CD14-positive monocyte (primary cell): ENCODE measurements around the gene ALDH2. TPM values are rescaled to one million over a fixed set of nuclear protein-coding genes. Genes with fewer than 3 reads are reported as not detected.

ENCODE experiments used
- DNase-seq, 3 donors: peaks; one replicate each; pipeline ENCODE4 v3.0.0-alpha.2; 2011 to 2022
- H2AFZ ChIP-seq: 2 replicates; pipeline ENCODE4 v1.6.0; 2012; ENCODE audit warnings: mild to moderate bottlenecking, low read depth, low read length, inconsistent platforms; ENCODE audit not compliant: insufficient read depth, poor library complexity, severe bottlenecking
- H3K27ac ChIP-seq, 2 donors: 1 replicate in 1 of 2; 2 replicates in 1 of 2; pipeline ENCODE4 v1.5.1; 2012 to 2013; ENCODE audit warnings: low read length in 2 of 2, control low read depth in 1 of 2, inconsistent platforms in 1 of 2, low read depth in 1 of 2, mild to moderate bottlenecking in 1 of 2
- H3K27me3 ChIP-seq, 2 donors: one replicate each; pipeline versions ENCODE4 v1.6.0 to v1.6.1; 2011 to 2013; ENCODE audit warnings: low read length in 2 of 2; ENCODE audit not compliant: control insufficient read depth in 2 of 2, insufficient read depth in 2 of 2
- H3K36me3 ChIP-seq, 2 donors: replicated peaks in 1 of 2; 1 replicate in 1 of 2; 2 replicates in 1 of 2; pipeline versions ENCODE4 v1.5.1 to v1.6.1; 2012 to 2013; ENCODE audit warnings: low read length in 2 of 2, control low read depth in 1 of 2, inconsistent platforms in 1 of 2, mild to moderate bottlenecking in 1 of 2; ENCODE audit not compliant: insufficient read depth in 2 of 2, control insufficient read depth in 1 of 2
- H3K4me1 ChIP-seq, 2 donors: 1 replicate in 1 of 2; 2 replicates in 1 of 2; pipeline versions ENCODE4 v1.5.1 to v1.6.1; 2012 to 2013; ENCODE audit warnings: low read length in 2 of 2, control low read depth in 1 of 2, inconsistent platforms in 1 of 2, mild to moderate bottlenecking in 1 of 2, moderate library complexity in 1 of 2; ENCODE audit not compliant: insufficient read depth in 2 of 2, control insufficient read depth in 1 of 2
- H3K4me2 ChIP-seq: replicated peaks from 2 replicates; pipeline ENCODE3; 2012; ENCODE audit warnings: low read length, moderate library complexity, mild to moderate bottlenecking; ENCODE audit not compliant: poor library complexity, severe bottlenecking; ENCODE audit errors: extremely low read depth
- H3K4me3 ChIP-seq, 3 experiments: fragments of 200-600 bp in 1 of 3; sonication (generic) in 1 of 3; replicated peaks in 1 of 3; 1 replicate in 2 of 3; 2 replicates in 1 of 3; pipeline ENCODE4 v1.5.1; 2011 to 2013; ENCODE audit warnings: low read length in 3 of 3, mild to moderate bottlenecking in 3 of 3, control low read depth in 2 of 3, low read depth in 2 of 3, inconsistent platforms in 1 of 3, moderate library complexity in 1 of 3
- H3K79me2 ChIP-seq: 2 replicates; pipeline ENCODE4 v1.6.0; 2012; ENCODE audit warnings: mild to moderate bottlenecking, control low read depth, inconsistent platforms, low read length, moderate library complexity; ENCODE audit not compliant: insufficient read depth
- H3K9ac ChIP-seq: 2 replicates; pipeline ENCODE4 v1.6.0; 2017; ENCODE audit warnings: low read length, mild to moderate bottlenecking; ENCODE audit not compliant: insufficient read depth, poor library complexity, severe bottlenecking
- H3K9me3 ChIP-seq, 2 donors: replicated peaks in 1 of 2; 1 replicate in 1 of 2; 2 replicates in 1 of 2; pipeline versions ENCODE4 v1.5.1 to v1.6.1; 2012 to 2013; ENCODE audit warnings: low read length in 2 of 2, control low read depth in 1 of 2; ENCODE audit not compliant: control insufficient read depth in 1 of 2, insufficient read depth in 1 of 2
- H4K20me1 ChIP-seq: 2 replicates; pipeline ENCODE4 v1.6.0; 2012; ENCODE audit warnings: mild to moderate bottlenecking, low read length, control low read depth, moderate library complexity; ENCODE audit not compliant: insufficient read depth
- H3K27ac Mint-ChIP-seq, 7 donors: one replicate each; pipeline ENCODE4 v1.8.0; 2020; ENCODE audit warnings: mild to moderate bottlenecking in 7 of 7, mixed read lengths in 7 of 7, moderate library complexity in 6 of 7, inconsistent platforms in 2 of 7
- H3K27me3 Mint-ChIP-seq, 3 donors: one replicate each; pipeline ENCODE4 v1.8.0; 2021 to 2022; ENCODE audit warnings: low read depth in 3 of 3, mild to moderate bottlenecking in 3 of 3, mixed read lengths in 3 of 3, moderate library complexity in 3 of 3, inconsistent platforms in 1 of 3
- H3K36me3 Mint-ChIP-seq, 2 donors: one replicate each; pipeline ENCODE4 v1.8.0; 2020; ENCODE audit warnings: mixed read lengths in 2 of 2, inconsistent platforms in 1 of 2, mild to moderate bottlenecking in 1 of 2
- H3K4me1 Mint-ChIP-seq: one replicate; pipeline ENCODE4 v1.8.0; 2020; ENCODE audit warnings: mild to moderate bottlenecking, mixed read lengths
- H3K4me3 Mint-ChIP-seq, 2 donors: one replicate each; pipeline ENCODE4 v1.8.0; 2020; ENCODE audit warnings: mild to moderate bottlenecking in 2 of 2, mixed read lengths in 2 of 2, moderate library complexity in 1 of 2
- H3K9me3 Mint-ChIP-seq, 7 donors: one replicate each; pipeline ENCODE4 v1.8.0; 2020 to 2022; ENCODE audit warnings: mixed read lengths in 7 of 7, mild to moderate bottlenecking in 6 of 7, moderate library complexity in 6 of 7, inconsistent platforms in 2 of 7
- CTCF ChIP-seq: fragments of 200-600 bp; IDR thresholded peaks from one replicate; pipeline ENCODE4 v1.8.0; 2022; ENCODE audit warnings: antibody characterized with exemption, mild to moderate bottlenecking
- WGBS: methylation state at CpG from one replicate; pipeline ENCODE4 v1.1.5; 2013; ENCODE audit warnings: missing lambda C conversion rate; ENCODE audit not compliant: insufficient coverage; 5-methylcytosine and 5-hydroxymethylcytosine counted together
- intact Hi-C, 2 donors: fragments of 100-400 bp; cut with micrococcal nuclease; formaldehyde crosslinking; loops; one replicate each; pipeline versions ENCODE4 v1.15.0 to v1.15.1; 2023
- polyA plus RNA-seq, 3 donors: library from polyadenylated mRNA; depleted of rRNA in 1 of 3; unstranded in 2 of 3; stranded (reverse) in 1 of 3; fragments of 300-500 nt in 2 of 3; fragments of >200 nt in 1 of 3; fragmentation: Illumina TruSeq in 2 of 3; gene quantifications; 1 replicate in 2 of 3; 2 replicates in 1 of 3; pipeline ENCODE4 v1.2.3, GENCODE V29; 2012 to 2021

Gene ALDH2
- polyA plus RNA-seq, 3 donors = 272 to 404 (median 384) TPM

- intact Hi-C loops = loop anchor here in 1 of 2 donors (10.0 kb wide), 1 partner anchor 57 kb away; no protein-coding TSS in a partner anchor
- no peaks in the 10 kb centered on the region for H3K79me2 ChIP-seq
- H3K36me3 ChIP-seq = peaks cover 23 to 39% of the 10 kb centered on the region in 2 donors
- no peak overlapping the region for H3K4me3 ChIP-seq
- no peaks in the 10 kb centered on the region for H3K9me3 ChIP-seq
- H3K4me1 ChIP-seq = peaks cover 16 to 17% of the 10 kb centered on the region in 2 donors
- H2AFZ ChIP-seq = peak overlapping the region; percentile 78
- Mint-ChIP-seq H3K27ac (peak overlapping the region; percentile 66 to 82 (median 76)), H3K36me3 (peaks cover 39 to 48% of the 10 kb centered on the region in 2 donors), H3K27me3 (peaks cover 1 to 5% (median 3%) of the 10 kb centered on the region in 3 donors), H3K4me1 (peaks cover 39% of the 10 kb centered on the region), H3K9me3 (no peaks in the 10 kb centered on the region), H3K4me3 (peak overlapping the region in 1 of 2 donors; percentile 46)
- TF ChIP-seq CTCF = no peak
- no peak overlapping the region for H3K4me2 ChIP-seq
- 24% methylated on average over 10 of the region's 15 CpGs for WGBS
- H3K27ac ChIP-seq = peak overlapping the region; percentile 15 to 49
- peak; percentile 44 to 65 (median 58) for DNase-seq
- no peaks in the 10 kb centered on the region for H4K20me1 ChIP-seq
- H3K27me3 ChIP-seq = no peaks in the 10 kb centered on the region
- H3K9ac ChIP-seq = peak overlapping the region; percentile 52
Observed at GRCh38 chr12:111757361-111758119, 9.2 kb upstream of the ALDH2 start.

- Histone ChIP-seq H3K4me3 (no peak overlapping the region), H4K20me1 (no peaks in the 10 kb centered on the region), H3K9ac (peak overlapping the region; percentile 52), H3K4me2 (no peak overlapping the region), H3K79me2 (no peaks in the 10 kb centered on the region), H3K27ac (peak overlapping the region; percentile 15 to 49), H3K9me3 (no peaks in the 10 kb centered on the region), H3K4me1 (peaks cover 16 to 17% of the 10 kb centered on the region in 2 donors), H2AFZ (peak overlapping the region; percentile 78), H3K36me3 (peaks cover 23 to 39% of the 10 kb centered on the region in 2 donors), H3K27me3 (no peaks in the 10 kb centered on the region)
- H3K4me3 Mint-ChIP-seq = no peak overlapping the region
- H3K9me3 Mint-ChIP-seq = no peaks in the 10 kb centered on the region
- H3K36me3 Mint-ChIP-seq = peaks cover 39 to 46% of the 10 kb centered on the region in 2 donors
- intact Hi-C loops = loop anchor here in 1 of 2 donors (10.0 kb wide), 1 partner anchor 57 kb away; no protein-coding TSS in a partner anchor
- no peak for TF ChIP-seq CTCF
- no peak for DNase-seq
- WGBS = 58% methylated on average over 8 of the region's 9 CpGs
- peak overlapping the region; percentile 66 to 82 (median 76) for H3K27ac Mint-ChIP-seq
- H3K27me3 Mint-ChIP-seq = peaks cover 1 to 5% (median 5%) of the 10 kb centered on the region in 3 donors
- H3K4me1 Mint-ChIP-seq = peaks cover 39% of the 10 kb centered on the region
Observed at GRCh38 chr12:111758120-111758561, 8.6 kb upstream of the ALDH2 start.
